Nephron progenitor cell (in vitro differentiated cells): ENCODE data around the gene HGFAC.

Source experiments
- DNase-seq: peaks from one replicate; pipeline ENCODE4 v3.0.0; 2021
- H3K27ac Mint-ChIP-seq: 2 replicates; pipeline ENCODE4 v1.8.0; 2021; ENCODE audit warnings: mild to moderate bottlenecking, moderate library complexity, mixed read lengths
- H3K27me3 Mint-ChIP-seq: 2 replicates; pipeline ENCODE4 v1.8.0; 2021; ENCODE audit warnings: mild to moderate bottlenecking, low read depth, mixed read lengths; ENCODE audit not compliant: poor library complexity
- H3K36me3 Mint-ChIP-seq: 2 replicates; pipeline ENCODE4 v1.8.0; 2021; ENCODE audit warnings: low read depth, mixed read lengths
- H3K4me1 Mint-ChIP-seq: 2 replicates; pipeline ENCODE4 v1.8.0; 2021; ENCODE audit warnings: mixed read lengths
- H3K4me3 Mint-ChIP-seq: 2 replicates; pipeline ENCODE4 v1.8.0; 2021; ENCODE audit warnings: mild to moderate bottlenecking, moderate library complexity, mixed read lengths
- H3K9me3 Mint-ChIP-seq: 2 replicates; pipeline ENCODE4 v1.8.0; 2021; ENCODE audit warnings: mild to moderate bottlenecking, moderate library complexity, mixed read lengths
- TF ChIP-seq, protein P1 (sequence below): fragments of 200-600 bp; sonication (generic); IDR thresholded peaks from 2 replicates; pipeline ENCODE4 v1.5.0; 2021; ENCODE audit warnings: antibody characterized with exemption

Gene HGFAC

DNA sequence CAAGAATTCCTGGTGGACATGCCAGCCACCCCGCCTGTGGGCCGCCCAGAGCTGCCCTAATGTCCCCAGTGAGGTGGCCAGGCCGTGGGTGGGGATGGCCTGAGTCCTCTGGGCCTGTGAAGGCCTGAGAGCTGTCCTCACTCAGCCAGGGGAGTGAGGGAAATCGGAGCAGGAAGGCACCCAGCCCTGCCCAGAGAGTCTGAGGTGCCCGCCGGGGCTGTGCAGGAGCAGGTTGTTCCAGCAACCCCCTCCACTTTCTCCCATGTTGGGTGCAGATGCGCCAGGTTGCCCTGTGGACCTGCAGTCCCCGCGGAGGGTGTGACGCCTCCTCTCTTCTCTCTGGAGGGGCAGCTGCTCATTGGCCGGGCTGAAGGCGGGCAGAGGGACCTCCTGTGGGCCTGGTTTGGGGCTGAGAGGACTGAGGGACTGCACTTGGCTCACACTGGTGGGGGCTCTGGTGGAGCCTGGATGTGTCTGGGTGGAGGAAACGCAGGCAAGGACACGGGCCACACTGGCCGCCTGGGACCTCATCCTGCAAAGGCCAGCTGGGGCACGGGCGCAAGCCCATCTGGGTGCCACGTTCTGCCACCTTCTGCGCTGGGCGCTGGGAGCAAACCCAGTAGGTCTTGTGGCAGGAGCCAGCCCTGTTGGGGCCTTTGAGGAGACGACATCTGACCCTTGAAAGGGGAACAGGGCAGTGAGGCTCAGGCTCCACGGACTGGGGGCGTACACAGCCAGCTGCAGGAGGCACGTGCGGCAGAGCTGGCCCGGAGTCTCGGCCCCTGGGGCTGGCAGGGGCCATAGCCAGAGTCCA, 35.4 kb downstream of the HGFAC start:
- peaks cover 3% of the 10 kb centered on the region for H3K27me3 Mint-ChIP-seq
- no peaks in the 10 kb centered on the region for H3K9me3 Mint-ChIP-seq
- no peak overlapping the region for H3K4me3 Mint-ChIP-seq
- no peak for DNase-seq
- H3K27ac Mint-ChIP-seq = no peak overlapping the region
- TF ChIP-seq, protein P1, sequence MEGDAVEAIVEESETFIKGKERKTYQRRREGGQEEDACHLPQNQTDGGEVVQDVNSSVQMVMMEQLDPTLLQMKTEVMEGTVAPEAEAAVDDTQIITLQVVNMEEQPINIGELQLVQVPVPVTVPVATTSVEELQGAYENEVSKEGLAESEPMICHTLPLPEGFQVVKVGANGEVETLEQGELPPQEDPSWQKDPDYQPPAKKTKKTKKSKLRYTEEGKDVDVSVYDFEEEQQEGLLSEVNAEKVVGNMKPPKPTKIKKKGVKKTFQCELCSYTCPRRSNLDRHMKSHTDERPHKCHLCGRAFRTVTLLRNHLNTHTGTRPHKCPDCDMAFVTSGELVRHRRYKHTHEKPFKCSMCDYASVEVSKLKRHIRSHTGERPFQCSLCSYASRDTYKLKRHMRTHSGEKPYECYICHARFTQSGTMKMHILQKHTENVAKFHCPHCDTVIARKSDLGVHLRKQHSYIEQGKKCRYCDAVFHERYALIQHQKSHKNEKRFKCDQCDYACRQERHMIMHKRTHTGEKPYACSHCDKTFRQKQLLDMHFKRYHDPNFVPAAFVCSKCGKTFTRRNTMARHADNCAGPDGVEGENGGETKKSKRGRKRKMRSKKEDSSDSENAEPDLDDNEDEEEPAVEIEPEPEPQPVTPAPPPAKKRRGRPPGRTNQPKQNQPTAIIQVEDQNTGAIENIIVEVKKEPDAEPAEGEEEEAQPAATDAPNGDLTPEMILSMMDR = no peak
- peaks cover 9% of the 10 kb centered on the region for H3K4me1 Mint-ChIP-seq
- no peaks in the 10 kb centered on the region for H3K36me3 Mint-ChIP-seq

DNA sequence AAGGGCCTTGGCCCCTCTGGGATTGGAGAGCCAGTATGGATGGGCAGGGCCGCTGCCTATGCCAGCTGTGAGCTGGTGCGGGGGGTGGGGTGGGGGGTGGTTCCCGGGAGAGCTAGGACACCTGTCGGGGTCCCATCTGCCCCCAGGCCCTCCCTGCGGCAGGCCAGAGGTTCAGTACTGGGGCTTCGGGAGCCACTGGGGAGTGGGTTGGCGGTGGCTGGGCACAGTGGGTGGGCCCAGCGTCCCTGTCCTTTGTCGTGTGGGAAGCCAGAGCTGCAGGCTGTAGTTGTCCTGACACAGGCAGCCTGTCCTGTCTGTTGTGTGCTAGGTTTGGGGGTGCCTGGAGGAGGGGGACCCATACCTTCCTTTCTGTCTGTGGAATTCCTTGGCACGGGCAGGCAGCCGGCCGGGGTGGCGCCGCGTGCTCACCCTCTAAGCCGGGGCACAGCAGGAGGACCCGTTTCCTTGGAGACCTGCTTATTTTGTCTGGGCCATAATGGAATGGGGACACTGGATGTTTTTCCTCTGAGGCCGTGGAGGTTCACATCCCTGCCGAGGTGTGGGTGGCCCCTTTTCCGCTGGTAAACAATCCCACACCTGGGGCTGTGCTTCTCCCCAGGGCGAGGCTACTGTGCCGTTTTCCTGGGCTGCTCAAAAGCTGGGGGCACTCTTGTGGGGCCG, 36.1 kb downstream of the HGFAC start:
- H3K4me3 Mint-ChIP-seq = no peak overlapping the region

DNA sequence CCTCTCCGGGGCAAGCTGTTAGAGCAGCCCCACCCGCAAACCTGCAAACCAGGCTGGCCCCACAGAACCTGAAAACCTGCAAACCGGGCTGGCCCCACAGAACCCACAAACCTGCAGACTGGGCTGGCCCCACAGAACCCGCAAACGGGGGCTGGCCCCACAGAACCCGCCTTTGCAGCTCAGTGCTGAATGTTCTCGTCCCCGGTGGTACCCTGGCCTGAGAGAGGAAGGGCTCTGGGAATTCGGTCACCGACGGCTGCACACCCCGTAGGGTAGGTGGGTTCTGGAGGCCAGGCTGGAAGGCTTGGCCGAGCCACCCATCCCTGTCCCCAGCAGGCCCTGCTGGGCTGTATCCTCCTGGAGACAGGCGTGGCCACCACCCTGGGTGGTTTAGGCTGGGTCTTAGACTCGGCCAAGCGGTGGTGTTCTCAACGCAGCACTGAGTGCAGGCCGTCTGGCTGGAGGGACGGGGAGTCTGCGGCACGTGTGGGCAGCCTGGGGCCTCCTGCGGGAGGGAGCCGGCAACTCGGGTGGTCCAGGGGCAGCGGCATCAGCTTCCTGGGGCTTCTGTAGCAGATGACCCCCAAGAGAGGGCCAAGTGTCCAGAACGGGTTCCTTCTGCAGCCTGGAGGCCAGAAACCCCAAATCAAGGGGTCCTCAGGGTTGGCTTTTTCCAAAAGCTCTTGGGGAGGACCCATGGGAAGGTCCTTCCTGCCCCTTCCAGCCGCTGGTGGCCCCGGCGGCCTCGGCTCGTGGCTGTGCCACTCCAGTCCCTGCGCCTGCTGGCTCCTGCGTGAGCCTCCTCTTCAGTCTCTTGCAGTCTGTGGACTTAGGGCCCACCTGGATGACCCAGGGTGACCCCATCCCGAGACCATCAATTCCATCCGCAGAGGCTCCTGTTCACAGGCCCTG, 36.9 kb downstream of the HGFAC start:
- DNase-seq = no peak
- TF ChIP-seq, protein P1 = no peak
- Mint-ChIP-seq H3K4me1 (peaks cover 9% of the 10 kb centered on the region), H3K27me3 (peaks cover 10% of the 10 kb centered on the region), H3K27ac (no peak overlapping the region), H3K9me3 (no peaks in the 10 kb centered on the region), H3K36me3 (no peaks in the 10 kb centered on the region), H3K4me3 (no peak overlapping the region)

More for the DNA sequence above, 36.1 kb downstream of the HGFAC start:
- Mint-ChIP-seq H3K4me1 (peaks cover 9% of the 10 kb centered on the region), H3K27ac (no peak overlapping the region), H3K9me3 (no peaks in the 10 kb centered on the region), H3K36me3 (no peaks in the 10 kb centered on the region), H3K27me3 (peaks cover 5% of the 10 kb centered on the region)
- no peak for DNase-seq
- TF ChIP-seq, protein P1 = no peak

DNA sequence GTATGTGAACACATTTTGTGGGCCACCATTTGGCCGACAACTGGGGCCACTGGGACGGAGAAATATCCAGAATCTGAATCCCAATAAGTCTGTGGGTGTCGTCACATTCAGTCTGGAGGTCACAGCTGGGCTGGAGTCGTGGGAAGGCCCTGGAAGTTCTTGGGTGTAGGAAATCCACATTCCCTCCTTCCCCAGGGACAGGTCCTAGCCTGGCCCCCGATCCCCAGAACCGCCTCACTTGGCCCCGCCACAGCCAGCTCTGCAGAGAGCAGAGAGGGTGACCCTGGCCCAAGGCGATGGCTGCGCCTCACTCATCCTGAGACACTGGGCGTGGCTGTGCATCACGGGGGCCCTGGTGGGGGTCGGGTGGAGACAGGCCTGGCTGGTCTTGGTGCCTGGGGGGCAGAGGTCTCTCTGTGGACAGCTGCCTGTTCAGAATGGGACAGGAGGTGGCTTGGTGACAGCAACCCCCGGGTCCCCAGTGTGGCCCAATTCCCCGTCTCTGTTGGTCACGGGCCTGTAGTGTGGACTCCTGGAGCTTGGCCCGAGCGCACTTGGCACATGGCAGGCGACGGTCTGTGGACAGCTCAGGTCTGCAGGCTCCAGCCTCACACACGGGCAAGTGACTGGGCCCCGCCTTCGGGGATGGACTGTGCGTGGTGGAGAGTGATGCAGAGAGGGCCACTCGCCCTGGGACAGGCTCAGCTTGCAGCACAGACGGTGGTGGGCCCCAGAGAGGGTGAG, 37.8 kb downstream of the HGFAC start:
- no peaks in the 10 kb centered on the region for H3K9me3 Mint-ChIP-seq
- H3K27ac Mint-ChIP-seq = no peak overlapping the region
- peaks cover 9% of the 10 kb centered on the region for H3K4me1 Mint-ChIP-seq
- no peak overlapping the region for H3K4me3 Mint-ChIP-seq
- TF ChIP-seq, protein P1 = no peak
- no peaks in the 10 kb centered on the region for H3K36me3 Mint-ChIP-seq
- peaks cover 14% of the 10 kb centered on the region for H3K27me3 Mint-ChIP-seq
- DNase-seq = no peak

DNA sequence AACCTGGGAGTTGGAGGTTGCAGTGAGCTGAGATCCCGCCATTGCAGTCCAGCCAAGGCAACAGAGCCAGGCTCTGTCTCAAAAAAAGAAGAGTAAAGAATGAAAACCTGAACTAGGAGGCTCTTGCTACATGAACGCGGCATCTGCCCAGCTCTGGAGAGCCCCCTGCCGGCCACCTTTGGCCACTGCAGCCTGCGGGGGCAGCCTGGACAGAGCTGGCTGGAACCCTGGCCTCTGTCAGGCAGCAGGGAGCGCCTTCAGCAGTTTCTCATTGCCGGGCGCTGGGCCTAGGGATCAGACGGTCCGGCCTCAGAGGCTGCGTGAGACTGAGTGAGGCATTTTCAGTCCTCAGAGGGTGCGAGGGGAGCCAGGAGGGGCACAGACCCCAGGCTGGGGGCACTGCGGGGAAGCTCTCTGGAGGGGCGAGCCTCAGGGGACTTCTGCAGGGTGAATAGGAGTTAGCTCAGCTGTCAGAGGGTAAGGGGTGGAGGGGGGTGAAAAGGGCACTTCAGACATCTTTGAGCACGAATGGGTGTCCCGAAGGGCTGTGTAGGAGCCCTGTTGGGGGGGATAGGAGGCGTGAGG, 38.9 kb downstream of the HGFAC start:
- DNase-seq = peak; percentile 95
- H3K36me3 Mint-ChIP-seq = no peaks in the 10 kb centered on the region
- H3K27me3 Mint-ChIP-seq = peaks cover 18% of the 10 kb centered on the region
- no peaks in the 10 kb centered on the region for H3K9me3 Mint-ChIP-seq
- H3K4me1 Mint-ChIP-seq = peaks cover 13% of the 10 kb centered on the region
- H3K4me3 Mint-ChIP-seq = no peak overlapping the region
- H3K27ac Mint-ChIP-seq = no peak overlapping the region
- TF ChIP-seq, protein P1 = peak; percentile 100
